WTC11 (cell line): ENCODE measurements around the gene VEGFD. TPM values are rescaled to one million over a fixed set of nuclear protein-coding genes. Genes with fewer than 3 reads are reported as not detected.

Source experiments
- total RNA-seq: library from RNA; stranded (reverse); gene quantifications from 3 replicates; pipeline ENCODE4 v1.2.3, GENCODE V29; 2021
- TF ChIP-seq, protein P1 (sequence below): fragments of 250-450 bp; sonication (Bioruptor Pico); IDR thresholded peaks from 2 replicates; pipeline ENCODE4 v1.9.0; 2021; ENCODE audit warnings: moderate library complexity, mild to moderate bottlenecking, inconsistent platforms, borderline replicate concordance

VEGFD gene
- total RNA-seq, 1 experiment from 2014 or later: not detected

DNA sequence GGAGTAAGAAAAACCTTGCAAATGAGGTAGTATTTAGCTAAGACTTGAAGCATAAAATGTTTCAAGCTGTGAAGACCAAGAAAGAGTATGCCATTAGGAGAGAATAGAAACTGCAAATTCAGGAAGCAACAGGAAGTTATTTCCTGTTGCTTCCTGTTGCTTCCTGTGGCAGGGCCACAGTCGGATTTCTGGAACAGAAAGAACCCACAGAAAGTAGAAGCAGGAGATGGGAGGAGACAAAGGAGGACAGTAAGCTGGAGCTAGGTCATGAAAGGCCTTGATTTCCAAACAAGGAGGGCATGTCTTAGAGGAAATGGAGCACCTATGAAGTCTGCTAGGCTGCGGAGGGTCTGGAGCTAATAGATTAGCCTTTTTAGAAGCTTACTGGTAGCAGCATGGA is 86.0 kb downstream of the VEGFD start (continued):
- TF ChIP-seq, protein P1, sequence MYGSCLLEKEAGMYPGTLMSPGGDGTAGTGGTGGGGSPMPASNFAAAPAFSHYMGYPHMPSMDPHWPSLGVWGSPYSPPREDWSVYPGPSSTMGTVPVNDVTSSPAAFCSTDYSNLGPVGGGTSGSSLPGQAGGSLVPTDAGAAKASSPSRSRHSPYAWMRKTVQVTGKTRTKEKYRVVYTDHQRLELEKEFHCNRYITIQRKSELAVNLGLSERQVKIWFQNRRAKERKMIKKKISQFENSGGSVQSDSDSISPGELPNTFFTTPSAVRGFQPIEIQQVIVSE (CRISPR knock-in tag): no peak

Other genes with a start within 250 kb of the VEGFD start
- 0.11 TPM in 2 of 3 replicates, not detected in the other for gene ASB9, start 114.3 kb downstream of the VEGFD start, total RNA-seq
- gene ASB11, start 68.8 kb downstream of the VEGFD start, total RNA-seq: not detected in 3 replicates
- 10.6 to 11.3 TPM (median 11.2 TPM) in 3 replicates for gene PIGA, start 48.9 kb downstream of the VEGFD start, total RNA-seq
- 17.1 to 21.0 TPM (median 19.9 TPM) in 3 replicates for gene PIR, start 108.9 kb upstream of the VEGFD start, total RNA-seq
- gene BMX, start 116.4 kb upstream of the VEGFD start, total RNA-seq: not detected in 3 replicates
- gene ACE2, start 216.5 kb upstream of the VEGFD start, total RNA-seq: 0.16 TPM in 1 of 3 replicates, not detected in the others